ENCODE results near the gene SCN4A. TPM values are rescaled to one million over a fixed set of nuclear protein-coding genes. Genes with fewer than 3 reads are reported as not detected.
"Not testable (repeated sequence)": the region's sequence is repeated elsewhere in the genome, so short reads cannot be mapped to it uniquely, and the experiment has no call there.

The SCN4A gene
- polyA plus RNA-seq, 2 of the 4 experiments (the other 2 are of a cell fraction), result 0.03 to 0.06 TPM

DNA sequence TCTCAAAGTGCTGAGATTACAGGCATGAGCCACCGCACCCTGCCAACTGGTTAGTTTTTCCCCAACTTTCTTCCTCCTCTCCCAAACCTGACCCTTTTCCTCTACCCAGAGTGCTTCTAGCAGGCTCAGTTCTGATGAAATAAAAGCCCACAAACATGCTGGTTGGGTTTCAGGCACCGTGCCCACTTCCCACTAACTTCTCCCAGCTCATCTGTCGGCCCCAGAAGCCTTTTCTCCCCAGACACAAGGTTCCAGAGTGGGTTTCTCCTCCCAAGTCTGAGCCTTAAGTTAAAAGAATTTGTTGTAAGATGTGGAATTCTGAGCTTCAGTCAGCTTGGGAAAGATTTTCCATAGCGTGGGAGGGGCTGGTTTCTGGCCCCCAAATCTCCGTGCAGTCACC is 11.5 kb upstream of the SCN4A start (continued):
- TF ChIP-seq CBX2 (IDR thresholded peaks at IDR 0.05; ENCODE audit: borderline replicate concordance, low read depth) (no peak), JUN (IDR thresholded peaks at IDR 0.05) (no peak), RNF2 (IDR thresholded peaks at IDR 0.05; ENCODE audit: borderline replicate concordance, low read depth) (no peak), CHD2 (IDR thresholded peaks at IDR 0.05; ENCODE audit: low read length, partially characterized antibody) (no peak)

DNA sequence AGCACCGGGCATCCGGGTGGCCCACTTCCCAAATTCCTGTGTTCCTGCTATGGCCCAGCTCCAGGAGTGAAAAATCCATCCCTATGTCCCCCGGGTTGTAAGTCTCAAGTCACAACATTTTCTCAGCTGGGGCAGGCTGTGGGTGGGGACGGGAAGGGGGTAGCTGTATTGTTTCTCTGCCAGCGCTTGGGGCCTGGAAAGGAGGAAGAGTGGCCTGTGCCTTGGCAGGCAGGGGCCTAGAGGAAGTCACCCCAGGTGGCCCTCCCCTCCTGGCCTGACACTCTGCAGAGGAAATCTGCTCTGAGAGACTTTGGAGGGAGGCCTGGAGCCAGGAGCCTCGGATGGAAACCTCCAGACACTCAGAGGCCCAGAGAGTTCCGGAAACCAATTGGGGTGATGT is 10.6 kb upstream of the SCN4A start:
- TF ChIP-seq JUNB (IDR thresholded peaks at IDR 0.05) (no peak), FOSB (CRISPR knock-in tag; IDR thresholded peaks at IDR 0.05) (no peak), POLR2AphosphoS2 (conservative IDR thresholded peaks at IDR 0.05; ENCODE audit: low read length) (no peak), JUN (IDR thresholded peaks at IDR 0.05) (no peak), RAD21 (conservative IDR thresholded peaks at IDR 0.05 in 1 of 2, IDR thresholded peaks at IDR 0.05 in 1 of 2) (no peak), MYC (IDR thresholded peaks at IDR 0.05; ENCODE audit: borderline replicate concordance, low read length) (no peak), MAZ (IDR thresholded peaks at IDR 0.05; ENCODE audit: borderline replicate concordance, low read depth, low read length) (no peak), HDAC2 (IDR thresholded peaks at IDR 0.05) (no peak), PHF8 (IDR thresholded peaks at IDR 0.05; ENCODE audit: borderline replicate concordance, low read depth) (no peak), EHF (CRISPR knock-in tag; IDR thresholded peaks at IDR 0.05) (no peak), ZNF302 (CRISPR knock-in tag; IDR thresholded peaks at IDR 0.05) (no peak), CBX8 (IDR thresholded peaks at IDR 0.05) (no peak), SMC3 (IDR thresholded peaks at IDR 0.05) (no peak), RNF2 (IDR thresholded peaks at IDR 0.05; ENCODE audit: borderline replicate concordance, low read depth) (no peak), HOXA7 (CRISPR knock-in tag; IDR thresholded peaks at IDR 0.05) (no peak)
- TF ChIP-seq, protein P1, sequence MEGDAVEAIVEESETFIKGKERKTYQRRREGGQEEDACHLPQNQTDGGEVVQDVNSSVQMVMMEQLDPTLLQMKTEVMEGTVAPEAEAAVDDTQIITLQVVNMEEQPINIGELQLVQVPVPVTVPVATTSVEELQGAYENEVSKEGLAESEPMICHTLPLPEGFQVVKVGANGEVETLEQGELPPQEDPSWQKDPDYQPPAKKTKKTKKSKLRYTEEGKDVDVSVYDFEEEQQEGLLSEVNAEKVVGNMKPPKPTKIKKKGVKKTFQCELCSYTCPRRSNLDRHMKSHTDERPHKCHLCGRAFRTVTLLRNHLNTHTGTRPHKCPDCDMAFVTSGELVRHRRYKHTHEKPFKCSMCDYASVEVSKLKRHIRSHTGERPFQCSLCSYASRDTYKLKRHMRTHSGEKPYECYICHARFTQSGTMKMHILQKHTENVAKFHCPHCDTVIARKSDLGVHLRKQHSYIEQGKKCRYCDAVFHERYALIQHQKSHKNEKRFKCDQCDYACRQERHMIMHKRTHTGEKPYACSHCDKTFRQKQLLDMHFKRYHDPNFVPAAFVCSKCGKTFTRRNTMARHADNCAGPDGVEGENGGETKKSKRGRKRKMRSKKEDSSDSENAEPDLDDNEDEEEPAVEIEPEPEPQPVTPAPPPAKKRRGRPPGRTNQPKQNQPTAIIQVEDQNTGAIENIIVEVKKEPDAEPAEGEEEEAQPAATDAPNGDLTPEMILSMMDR (IDR thresholded peaks at IDR 0.05), result no peak
- FAIRE-seq, result no peak
- ATAC-seq, result no peak
- DNase-seq (ENCODE audit: low read depth in 1 of 2, low spot score in 1 of 2), result no peak
- CTCF ChIA-PET, result interaction anchor here (0.8 to 14.8 kb wide), 9 partner anchors 9 to 64 kb away, joined by 3 to 150 read pairs (median 4); partner anchors contain the start of genes GH1 and SCN4A
- POLR2A ChIA-PET, result interaction anchor here (0.6 kb wide), 1 partner anchor 86 kb away, joined by 3 read pairs; no protein-coding TSS in a partner anchor
- no peak overlapping the region for H3K4me3 ChIP-seq
- no peak overlapping the region for H3K27ac ChIP-seq
- H3K9me3 ChIP-seq, result peaks cover 15% of the 10 kb centered on the region
- H3K4me2 ChIP-seq, result no peak overlapping the region
- 0 out of 3 replicates have a peak, but pooled peaks cover 6% of the 10 kb centered on the region for H3K4me1 ChIP-seq
- WGBS (ENCODE audit: missing lambda C conversion rate), result 73% methylated on average over 6 of the region's 7 CpGs

DNA sequence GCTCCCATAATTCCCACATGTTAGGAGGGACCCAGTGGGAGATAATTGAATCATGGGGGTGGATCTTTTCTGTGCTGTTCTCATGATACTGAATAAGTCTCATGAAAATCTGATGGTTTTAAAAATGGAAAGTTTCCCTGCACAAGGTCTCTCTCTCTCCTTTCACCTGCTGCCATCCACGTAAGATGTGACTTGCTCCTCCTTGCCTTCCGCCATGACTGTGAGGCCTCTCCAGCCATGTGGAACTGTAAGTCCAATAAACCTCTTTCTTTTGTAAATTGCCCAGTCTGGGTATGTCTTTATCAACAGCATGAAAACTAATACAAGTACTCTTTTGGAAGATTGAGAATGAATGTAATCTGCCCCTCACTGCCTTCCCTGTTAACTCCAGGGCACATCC is 9.9 kb upstream of the SCN4A start:
- not testable (repeated sequence) for H3K4me2 ChIP-seq; DNase-seq (ENCODE audit: low read depth in 1 of 2, low spot score in 1 of 2); H3K27ac ChIP-seq; H3K4me3 ChIP-seq; H3K4me1 ChIP-seq; ATAC-seq; FAIRE-seq
- POLR2A ChIA-PET, result interaction anchor here (0.6 kb wide), 1 partner anchor 85 kb away, joined by 3 read pairs; no protein-coding TSS in a partner anchor
- peaks cover 15% of the 10 kb centered on the region for H3K9me3 ChIP-seq
- 80% methylated on average over 2 of the region's 2 CpGs for WGBS (ENCODE audit: missing lambda C conversion rate)
- CTCF ChIA-PET, result interaction anchor here (0.8 to 14.8 kb wide), 10 partner anchors 8 to 63 kb away, joined by 3 to 150 read pairs (median 4); partner anchors contain the start of genes GH1 and SCN4A

DNA sequence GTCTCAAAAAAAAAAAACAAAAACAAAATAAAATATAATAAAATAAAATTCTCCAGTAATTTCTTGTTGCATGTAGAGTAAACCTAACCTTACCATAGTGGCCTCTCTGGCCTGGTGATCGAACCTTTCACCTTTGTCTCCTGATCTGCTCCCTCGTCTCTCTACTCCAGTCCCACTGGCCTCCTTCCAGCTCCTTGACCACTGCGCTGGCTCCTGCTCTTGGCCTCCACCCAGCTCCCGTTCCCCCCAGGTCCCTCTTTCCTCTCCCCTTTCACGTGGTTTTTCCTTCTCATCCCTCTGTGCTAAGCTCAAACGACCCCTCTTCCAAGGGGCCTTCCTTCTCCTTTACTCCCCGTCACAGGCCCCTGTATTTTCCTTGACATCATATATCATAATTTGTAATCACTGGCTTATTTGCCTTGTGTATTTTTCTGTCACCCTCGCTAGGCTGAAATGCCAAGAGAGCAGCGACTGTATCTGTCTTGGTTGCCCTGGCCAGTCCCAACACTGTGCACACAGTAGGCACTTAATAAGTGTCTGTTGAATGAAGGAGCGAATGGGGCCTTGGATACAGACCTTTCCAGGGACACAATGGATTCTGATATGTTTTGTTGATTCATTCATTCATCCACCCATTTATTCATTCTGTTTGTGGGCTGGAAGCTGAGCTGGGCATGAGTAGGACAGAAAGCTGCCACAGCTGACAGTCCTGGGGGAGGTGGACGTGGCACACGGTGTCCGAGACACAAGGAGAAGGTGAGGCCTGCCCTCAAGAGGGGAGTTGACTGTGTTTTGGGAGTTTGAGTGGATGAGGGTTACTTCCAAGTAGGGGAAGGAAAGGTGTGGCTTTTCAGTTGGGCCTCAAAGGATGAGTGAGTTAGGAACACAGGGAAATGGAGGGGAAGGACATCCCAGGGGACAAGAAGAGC is 5.8 kb upstream of the SCN4A start:
- 75% methylated on average over 13 of the region's 13 CpGs for WGBS (ENCODE audit: missing lambda C conversion rate)
- POLR2A ChIA-PET, result no interaction called here
- CTCF ChIA-PET, result interaction anchor here (1.0 to 9.3 kb wide), 13 partner anchors 9 to 155 kb away, joined by 3 to 94 read pairs (median 6); partner anchors contain the start of gene GH1
- ATAC-seq, result no peak
- H3K4me2 ChIP-seq, result no peak overlapping the region
- peaks cover 17% of the 10 kb centered on the region for H3K4me1 ChIP-seq
- FAIRE-seq, result no peak
- H3K9me3 ChIP-seq, result peaks cover 15% of the 10 kb centered on the region
- no peak overlapping the region for H3K4me3 ChIP-seq
- no peak for DNase-seq (ENCODE audit: low read depth in 1 of 2, low spot score in 1 of 2)
- no peak overlapping the region for H3K27ac ChIP-seq
- TF ChIP-seq JUNB (IDR thresholded peaks at IDR 0.05) (no peak), RARB (CRISPR knock-in tag; IDR thresholded peaks at IDR 0.05) (no peak), TFCP2L1 (CRISPR knock-in tag; IDR thresholded peaks at IDR 0.05) (no peak), BHLHE40 (IDR thresholded peaks at IDR 0.05; ENCODE audit: low read depth, low read length) (no peak), EP300 (IDR thresholded peaks at IDR 0.05) (no peak), ESRRA (IDR thresholded peaks at IDR 0.05; ENCODE audit: borderline replicate concordance, low read length) (no peak), RCOR1 (IDR thresholded peaks at IDR 0.05; ENCODE audit: low read depth, low read length) (no peak), RNF2 (IDR thresholded peaks at IDR 0.05; ENCODE audit: borderline replicate concordance, low read depth) (no peak), ZFP36 (IDR thresholded peaks at IDR 0.05; ENCODE audit: borderline replicate concordance, partially characterized antibody) (no peak), RAD21 (conservative IDR thresholded peaks at IDR 0.05 in 1 of 2, IDR thresholded peaks at IDR 0.05 in 1 of 2) (no peak), CHD2 (IDR thresholded peaks at IDR 0.05; ENCODE audit: low read length, partially characterized antibody) (no peak), GATA3 (IDR thresholded peaks at IDR 0.05; ENCODE audit: borderline replicate concordance) (no peak), NPAS2 (CRISPR knock-in tag; IDR thresholded peaks at IDR 0.05; ENCODE audit: borderline replicate concordance) (no peak)
- TF ChIP-seq, protein P2, sequence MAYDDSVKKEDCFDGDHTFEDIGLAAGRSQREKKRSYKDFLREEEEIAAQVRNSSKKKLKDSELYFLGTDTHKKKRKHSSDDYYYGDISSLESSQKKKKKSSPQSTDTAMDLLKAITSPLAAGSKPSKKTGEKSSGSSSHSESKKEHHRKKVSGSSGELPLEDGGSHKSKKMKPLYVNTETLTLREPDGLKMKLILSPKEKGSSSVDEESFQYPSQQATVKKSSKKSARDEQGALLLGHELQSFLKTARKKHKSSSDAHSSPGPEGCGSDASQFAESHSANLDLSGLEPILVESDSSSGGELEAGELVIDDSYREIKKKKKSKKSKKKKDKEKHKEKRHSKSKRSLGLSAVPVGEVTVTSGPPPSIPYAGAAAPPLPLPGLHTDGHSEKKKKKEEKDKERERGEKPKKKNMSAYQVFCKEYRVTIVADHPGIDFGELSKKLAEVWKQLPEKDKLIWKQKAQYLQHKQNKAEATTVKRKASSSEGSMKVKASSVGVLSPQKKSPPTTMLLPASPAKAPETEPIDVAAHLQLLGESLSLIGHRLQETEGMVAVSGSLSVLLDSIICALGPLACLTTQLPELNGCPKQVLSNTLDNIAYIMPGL (CRISPR knock-in tag; IDR thresholded peaks at IDR 0.05; ENCODE audit: borderline replicate concordance), result no peak
